GM03348 (cell line): ENCODE measurements around the gene EIF2AK2.
"Not testable (repeated sequence)": the region's sequence is repeated elsewhere in the genome, so short reads cannot be mapped to it uniquely, and the experiment has no call there.

Experiments
- DNase-seq: peaks from one replicate; pipeline ENCODE4 v3.0.0; 2012; ENCODE audit warnings: low spot score

EIF2AK2 gene

GRCh38 chr2:37156857-37157714 is at the start of gene EIF2AK2:
Gene EIF2AK2, minus strand, starts transcription at chr2:37156980. Its CDS starts 9,174 bp downstream, at chr2:37147806.
- peak; percentile 98 for DNase-seq

DNA sequence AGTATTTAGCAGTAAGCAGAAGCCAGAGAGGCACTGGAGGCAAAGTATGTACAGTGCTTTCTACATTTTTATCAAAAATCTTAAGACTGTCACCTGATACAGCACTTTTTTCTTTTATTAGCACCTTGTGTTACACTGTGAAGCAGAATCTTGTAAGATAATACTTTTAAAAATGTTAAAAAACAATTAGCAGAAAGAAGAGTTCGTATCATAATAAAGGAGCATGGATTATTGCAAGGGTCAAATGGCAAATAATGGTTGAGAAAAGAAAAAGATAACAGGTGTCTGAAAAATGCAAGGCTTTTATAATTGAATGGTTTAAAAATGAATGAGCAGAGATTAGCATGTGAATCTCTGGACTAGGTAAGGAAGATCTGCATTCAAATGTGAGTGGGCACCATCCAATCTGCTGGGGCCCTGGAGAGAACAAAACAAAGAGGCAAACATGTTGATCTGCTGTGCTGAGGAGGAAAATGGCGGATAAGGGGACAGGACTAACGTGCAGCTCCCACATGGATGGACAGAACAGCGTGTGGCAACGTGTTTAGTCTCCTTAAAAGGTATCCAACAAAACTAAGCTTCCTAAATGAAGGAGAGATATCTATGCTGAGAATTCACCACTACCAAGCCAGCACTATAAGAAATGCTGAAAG is 49.0 kb upstream of the EIF2AK2 start:
- no peak for DNase-seq

GRCh38 chr2:37205071-37205661 is 48.4 kb upstream of the EIF2AK2 start:
- DNase-seq, result not testable (repeated sequence)

DNA sequence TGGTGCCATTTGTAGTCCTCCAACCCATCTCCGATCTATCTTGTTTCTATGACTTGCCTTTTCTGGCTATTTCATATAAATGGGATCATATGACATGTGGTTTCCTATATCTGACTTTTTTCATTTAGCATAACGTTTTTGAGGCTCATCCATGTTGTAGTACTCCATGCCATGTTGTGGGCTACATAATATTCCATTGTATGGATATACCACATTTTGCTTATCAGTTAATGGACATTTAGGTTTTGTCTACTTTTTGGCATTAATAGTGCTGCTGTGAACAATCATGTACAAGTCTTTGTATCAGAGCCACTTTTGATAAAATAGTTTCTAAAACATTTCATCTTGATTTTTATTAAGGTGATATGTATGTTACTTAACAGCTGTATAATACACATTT is 46.9 kb upstream of the EIF2AK2 start:
- DNase-seq, result no peak

- no peak for DNase-seq
These were observed 45.0 kb upstream of the EIF2AK2 start for GRCh38 chr2:37201766-37202165.

GRCh38 chr2:37201208-37201607 is 44.4 kb upstream of the EIF2AK2 start:
- DNase-seq, result no peak

- DNase-seq, result no peak
These were observed 41.9 kb upstream of the EIF2AK2 start for GRCh38 chr2:37198681-37199065.

DNA sequence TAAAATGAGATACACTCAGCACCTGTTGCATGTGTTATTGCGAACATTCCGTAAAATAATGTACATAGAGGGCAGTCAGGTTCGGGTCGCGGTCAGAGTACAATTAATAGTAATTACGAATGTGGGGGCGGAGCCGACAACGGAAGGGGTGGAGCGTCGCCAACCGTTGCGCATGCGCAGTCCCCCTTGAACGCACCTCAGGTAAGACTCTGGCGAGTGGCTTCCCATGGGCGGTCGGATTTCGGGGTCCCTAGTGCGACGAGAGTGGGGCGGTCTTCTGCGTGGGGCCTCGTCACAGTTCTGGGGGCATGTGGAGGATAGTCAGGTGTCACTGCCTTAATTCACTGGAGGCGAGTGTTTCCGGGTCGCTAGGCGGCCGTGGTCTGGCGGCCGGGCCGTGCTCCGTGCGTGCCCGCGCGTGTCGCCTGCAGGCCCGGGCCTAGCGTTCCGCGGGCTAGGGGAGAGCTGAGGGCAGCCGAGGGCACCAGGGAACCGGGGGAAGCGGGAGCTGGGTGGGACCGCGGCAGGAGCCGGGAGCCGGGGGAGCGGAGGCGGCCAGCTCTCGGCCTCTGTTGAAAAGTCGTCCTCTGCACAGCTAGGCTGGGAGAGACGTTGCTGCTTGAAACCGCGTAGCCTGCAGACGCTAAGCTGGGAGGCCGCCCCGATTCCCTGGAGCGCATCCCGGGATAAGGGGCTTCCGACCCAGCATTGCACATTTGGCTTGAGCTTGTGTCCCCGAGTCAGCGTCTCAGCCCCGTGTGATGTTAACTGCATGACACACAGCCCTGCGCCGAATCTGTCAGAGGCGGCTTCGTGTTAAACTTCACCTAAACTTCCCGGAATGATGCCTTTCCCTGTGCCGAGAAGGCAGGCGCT is 39.8 kb upstream of the EIF2AK2 start, which contains the start of gene CEBPZOS:
CEBPZOS (plus strand) TSS at position 177 of the 876 bp plus-strand sequence. CDS start 3,209 bp downstream, outside the sequence.
- DNase-seq, result peak; percentile 93

GRCh38 chr2:37195862-37196319 is 39.1 kb upstream of the EIF2AK2 start:
- not testable (repeated sequence) for DNase-seq

- DNase-seq, result no peak
These were observed 35.8 kb upstream of the EIF2AK2 start for GRCh38 chr2:37192551-37192950.

- no peak for DNase-seq
These were observed 35.0 kb upstream of the EIF2AK2 start for GRCh38 chr2:37191747-37192146.

DNA sequence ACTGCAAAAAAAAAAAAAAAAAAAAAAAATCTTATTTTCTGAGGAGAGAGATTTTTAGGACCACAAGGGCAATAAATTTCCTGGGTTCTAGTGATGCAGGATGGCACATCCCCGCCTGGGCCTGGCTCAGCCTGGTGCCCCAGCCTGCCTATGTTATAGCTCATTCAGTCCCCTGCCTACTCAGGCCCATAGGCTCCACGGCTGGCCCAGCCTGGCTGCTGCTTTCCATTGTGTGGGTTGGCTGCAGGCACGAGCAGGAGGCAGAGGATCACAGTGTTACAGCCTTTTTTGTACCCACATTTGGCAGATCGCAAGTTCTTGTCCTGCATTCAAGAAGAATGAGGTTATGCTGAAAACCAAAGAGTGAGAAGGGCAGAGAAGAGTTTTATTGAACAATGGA is 34.5 kb upstream of the EIF2AK2 start:
- DNase-seq, result no peak

DNA sequence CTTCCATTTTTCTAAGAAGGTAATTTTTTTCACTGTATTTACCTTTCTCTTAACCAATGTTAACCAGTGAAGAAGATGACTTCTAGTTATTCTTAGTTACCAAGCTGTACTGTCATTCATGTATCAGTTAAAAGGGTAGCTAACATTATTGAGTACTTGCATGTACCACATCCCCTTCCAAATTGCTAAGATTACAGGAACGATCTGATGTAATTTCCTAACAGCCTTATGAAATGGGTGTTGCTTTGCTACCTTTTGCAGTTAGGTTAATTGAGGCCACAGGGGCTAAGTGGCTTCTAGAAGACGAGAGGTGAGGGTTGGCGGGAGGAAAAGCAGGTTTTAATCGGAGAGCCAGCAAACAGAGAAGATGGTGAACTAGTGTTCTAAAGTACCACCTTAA is 33.5 kb upstream of the EIF2AK2 start:
- DNase-seq, result no peak

DNA sequence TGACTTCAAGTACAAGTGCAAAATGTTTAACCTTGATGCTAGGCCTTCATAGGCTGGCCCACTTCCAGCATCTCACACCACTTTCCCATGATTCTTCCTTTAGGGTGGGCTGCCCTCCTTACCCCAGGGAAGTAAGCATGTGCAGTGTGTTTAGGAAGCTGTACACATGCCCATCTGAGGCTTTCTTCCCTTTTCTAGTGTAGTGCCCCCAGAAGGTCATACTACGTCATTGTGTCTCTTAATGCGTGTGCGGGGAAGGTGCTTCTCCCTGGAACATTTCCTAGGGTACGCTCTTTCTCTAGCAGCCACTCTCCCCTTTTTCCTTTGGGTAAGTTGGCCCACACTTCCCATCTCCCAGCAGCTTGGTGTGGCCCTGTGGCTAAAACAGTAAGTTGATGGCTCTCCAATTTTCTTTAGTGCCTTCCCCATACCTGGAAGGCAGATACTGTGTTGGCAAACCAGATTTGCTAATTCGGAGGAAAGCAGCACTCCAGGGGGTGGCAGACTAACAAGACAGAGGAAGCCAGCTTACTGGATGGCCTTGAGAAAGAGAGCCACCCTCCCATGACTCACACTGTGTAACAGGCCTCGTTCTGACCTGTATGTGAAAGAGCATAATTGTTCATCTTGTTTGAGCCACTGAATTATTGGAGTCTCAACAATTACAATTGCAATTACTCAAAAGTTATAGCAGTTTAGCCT is 32.8 kb upstream of the EIF2AK2 start:
- DNase-seq, result peak; percentile 73

DNA sequence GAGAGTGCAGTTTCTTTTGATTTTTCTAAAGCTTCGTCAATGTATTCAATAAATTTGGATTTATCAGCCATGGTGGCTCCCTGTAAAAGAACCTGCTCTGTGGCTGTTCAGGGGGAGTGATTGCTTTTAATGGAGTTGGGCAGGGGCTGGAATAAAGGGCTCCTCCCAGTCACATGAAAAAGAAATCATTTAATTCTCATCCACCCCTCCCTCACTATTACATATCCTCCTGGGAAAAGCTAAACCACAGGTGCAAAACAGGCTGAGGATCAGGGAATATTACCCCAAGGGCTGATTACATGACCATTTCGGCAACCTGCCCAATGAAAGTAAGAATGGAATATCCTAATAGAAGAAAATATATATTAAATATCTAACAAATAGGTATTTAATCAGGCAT is 31.8 kb upstream of the EIF2AK2 start, which contains the start of gene SULT6B1:
SULT6B1 (minus strand) TSS at position 101 of the 400 bp plus-strand sequence; CDS start at position 71, 30 bp downstream.
- no peak for DNase-seq

DNA sequence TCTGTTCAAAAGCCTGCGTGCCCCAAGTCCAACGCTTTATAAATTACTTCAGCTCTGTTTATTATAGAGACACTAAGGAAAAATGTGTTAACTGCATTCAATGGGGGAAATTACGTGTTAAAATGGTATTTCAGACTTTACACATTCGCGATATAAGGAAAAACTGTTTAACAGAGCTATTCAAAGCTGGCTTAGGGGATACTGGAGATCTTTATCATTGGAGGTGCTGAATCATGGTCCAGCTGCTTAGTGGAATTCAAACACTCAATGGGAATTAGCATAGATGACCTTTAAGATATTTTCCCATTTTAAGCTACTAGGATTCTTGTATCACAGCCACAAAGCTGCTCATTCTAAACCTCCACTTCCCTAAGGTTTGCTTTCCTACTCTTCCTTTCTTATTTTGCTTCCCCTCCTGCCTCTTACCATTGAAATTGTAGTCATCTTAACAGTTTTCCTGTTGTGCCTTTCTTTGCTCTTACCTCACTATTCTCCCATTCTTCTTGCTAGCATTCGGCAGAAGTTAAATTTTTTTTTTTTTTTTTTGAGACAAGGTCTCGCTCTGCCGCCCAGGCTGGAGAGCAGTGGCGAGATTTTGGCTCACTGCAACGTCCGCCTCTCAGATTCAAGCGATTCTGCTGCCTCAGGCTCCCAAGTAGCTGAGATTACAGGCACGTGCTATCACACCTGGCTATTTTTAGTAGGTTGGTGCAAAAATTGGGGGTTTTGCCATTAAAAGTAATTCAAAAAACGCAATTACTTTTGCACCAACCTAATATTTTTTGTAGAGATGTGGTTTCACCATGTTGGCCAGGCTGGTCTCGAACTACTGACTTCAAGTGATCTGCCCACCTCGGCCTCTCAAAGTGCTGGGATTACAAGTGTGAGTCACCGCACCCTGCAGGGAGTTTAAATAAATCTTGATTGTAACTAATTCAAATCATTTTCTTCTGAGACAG is 25.2 kb upstream of the EIF2AK2 start:
- DNase-seq, result peak; percentile 29

- DNase-seq, result no peak
These were observed 23.9 kb upstream of the EIF2AK2 start for GRCh38 chr2:37180640-37181039.

DNA sequence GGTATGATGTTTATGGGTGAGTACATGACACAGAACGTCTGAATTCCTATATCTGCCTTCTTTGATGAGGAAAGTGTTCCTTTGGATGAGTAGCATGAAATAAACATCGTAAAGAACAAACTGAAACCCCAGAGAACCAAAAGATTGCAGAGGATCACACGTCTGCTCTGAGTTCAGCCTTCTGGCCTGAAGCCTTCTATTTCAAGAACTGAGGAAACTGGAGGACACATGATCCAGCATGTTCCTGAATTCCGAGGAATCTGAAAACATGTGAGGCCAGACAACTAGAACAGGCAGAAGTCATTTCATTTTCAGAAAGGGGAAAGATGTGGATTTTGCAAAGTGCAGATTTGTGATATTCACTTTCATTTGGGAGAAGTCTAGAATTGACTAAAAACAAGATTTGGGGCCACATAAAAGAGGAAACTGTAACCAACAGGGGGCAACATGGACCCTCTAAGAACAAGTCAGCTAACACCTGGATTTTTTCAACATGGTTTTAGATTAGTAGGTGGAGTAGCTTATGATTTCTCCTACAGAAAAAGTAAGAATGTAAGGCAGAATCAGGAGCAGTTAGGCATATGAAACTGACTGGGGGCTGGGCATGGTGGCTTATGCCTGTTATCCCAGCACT is 23.3 kb upstream of the EIF2AK2 start:
- DNase-seq, result peak; percentile 25

GRCh38 chr2:37173741-37174140 is 17.0 kb upstream of the EIF2AK2 start:
- no peak for DNase-seq
